ENCODE measurements around the gene ZBTB16.
"Not testable (repeated sequence)": the region's sequence is repeated elsewhere in the genome, so short reads cannot be mapped to it uniquely, and the experiment has no call there.

The ZBTB16 gene

DNA sequence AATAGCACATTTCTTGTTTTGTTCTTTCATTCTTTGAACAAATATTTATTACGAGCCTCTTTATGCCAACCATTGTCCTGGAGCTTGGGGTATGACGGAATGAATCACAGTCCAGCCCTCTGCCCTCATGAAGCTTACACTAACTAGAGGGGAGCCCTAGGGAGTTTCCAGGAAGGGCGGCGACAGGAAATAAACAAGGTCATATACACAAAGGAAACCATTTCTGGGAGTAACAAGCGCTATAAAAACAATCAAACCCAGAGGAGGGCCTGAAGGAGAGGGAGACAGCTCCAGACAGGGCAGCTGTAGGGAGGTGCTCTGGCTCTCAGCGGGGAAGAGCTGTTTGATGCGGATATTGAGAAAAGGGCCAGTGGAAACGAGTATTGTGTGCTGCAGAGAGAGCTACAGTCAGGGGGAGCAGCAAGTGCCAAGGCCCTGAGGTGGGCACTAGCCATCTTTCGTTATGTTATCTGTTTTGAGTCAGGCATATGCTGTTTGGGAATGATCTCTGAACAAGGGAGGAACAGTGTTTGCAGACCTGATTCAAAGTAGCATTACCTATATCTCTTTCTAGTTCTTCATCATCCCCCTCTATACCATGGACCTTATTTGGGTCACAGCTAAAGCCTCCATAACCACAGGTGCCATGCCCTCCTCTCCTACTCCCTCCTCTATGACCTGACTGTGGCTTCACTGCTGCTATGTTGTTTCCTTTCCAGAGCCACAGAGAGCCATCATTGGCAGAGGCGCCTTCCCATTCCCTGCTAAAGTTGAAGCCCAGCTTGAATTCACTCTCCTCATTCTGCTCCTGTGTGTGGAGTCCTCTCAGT, 15.3 kb upstream of the ZBTB16 start:
- no peak for DNase-seq (ENCODE audit: low spot score)

DNA sequence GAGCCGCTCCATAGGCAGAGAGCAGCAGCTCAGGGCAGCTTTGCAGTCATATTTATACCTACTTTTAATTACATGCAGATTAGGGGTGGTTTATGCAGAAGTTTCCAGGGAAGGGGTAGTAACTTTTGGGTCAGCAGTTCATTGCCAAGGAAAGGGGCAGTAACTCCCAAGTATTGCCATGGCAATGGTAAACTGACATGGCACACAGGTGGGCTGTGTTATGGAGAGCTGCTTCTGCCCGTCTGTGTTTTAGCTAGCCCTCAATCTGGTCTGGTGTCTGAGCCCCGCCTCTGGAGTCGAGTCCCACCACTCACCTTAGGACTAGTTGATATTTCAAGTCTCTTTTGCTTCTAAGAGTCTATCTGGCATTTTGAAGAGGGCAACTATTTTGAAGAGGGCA, 12.2 kb upstream of the ZBTB16 start:
- DNase-seq (ENCODE audit: low spot score) = no peak

DNA sequence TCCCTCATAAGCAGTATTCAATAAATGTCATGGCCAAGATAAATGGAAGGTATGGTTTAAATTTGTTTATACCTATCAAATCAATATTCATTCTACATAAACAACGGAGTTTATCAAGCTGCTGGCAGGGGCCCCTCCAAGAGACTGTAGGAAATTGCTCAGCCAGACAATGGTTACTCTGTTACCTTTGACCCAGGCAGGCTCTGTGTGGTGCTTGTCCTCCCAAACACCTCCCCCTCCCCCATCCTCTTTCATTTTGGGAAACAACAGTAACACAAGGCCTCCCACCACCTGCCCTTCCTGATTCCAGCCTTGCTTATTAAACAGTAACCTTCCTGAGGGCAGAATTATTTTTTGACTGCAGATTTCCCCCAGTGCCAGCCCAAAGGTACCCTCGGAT, 10.5 kb upstream of the ZBTB16 start:
- DNase-seq (ENCODE audit: low spot score) = no peak

DNA sequence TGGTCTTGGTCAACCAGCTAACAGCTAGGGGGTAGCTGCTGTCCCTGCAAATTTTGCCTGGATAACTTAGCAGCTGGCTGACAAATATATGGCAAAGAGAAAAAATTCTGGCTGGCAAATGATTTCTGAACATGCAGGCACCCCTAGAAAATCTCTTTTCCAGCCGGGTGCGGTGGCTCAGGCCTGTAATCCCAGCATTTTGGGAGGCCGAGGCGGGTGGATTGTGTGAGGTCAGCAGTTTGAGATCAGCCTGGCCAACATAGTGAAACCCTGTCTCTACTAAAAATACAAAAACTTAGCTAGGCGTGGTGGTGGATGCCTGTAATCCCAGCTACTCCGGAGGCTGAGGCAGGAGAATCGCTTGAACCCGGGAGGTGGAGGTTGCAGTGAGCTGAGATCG, 9.7 kb upstream of the ZBTB16 start:
- DNase-seq (ENCODE audit: low spot score) = not testable (repeated sequence)

DNA sequence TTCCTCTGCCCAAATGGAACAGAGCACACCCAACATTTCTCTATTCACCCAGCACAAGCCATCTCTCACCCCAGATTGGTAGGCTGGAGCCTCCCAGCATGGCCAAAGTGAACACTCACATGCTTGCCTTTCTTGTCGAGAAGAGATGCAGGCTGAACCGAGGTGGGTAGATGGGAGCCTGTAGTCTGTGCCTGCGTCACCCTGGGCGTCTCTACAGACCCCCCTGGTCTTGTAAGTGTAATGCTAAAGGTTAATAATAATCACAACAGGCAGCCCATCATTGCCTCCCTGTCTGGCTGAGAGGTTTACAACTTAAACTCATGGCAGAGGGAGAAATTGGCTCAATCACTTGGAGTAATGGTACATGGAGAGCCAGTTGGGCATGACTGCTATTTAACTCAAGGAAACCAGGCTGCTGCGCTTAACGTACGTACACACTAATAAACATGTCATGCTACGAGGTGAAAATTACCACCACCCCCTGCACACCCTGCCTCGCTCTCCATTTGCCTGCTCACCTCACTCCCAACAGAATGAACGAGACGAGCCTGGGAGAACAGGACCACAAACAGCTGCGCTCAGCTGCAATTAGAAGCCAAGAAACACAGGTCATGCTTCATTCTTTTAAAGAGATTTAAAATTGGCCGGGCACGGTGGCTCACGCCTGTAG, 9.1 kb upstream of the ZBTB16 start:
- no peak for DNase-seq (ENCODE audit: low spot score)

DNA sequence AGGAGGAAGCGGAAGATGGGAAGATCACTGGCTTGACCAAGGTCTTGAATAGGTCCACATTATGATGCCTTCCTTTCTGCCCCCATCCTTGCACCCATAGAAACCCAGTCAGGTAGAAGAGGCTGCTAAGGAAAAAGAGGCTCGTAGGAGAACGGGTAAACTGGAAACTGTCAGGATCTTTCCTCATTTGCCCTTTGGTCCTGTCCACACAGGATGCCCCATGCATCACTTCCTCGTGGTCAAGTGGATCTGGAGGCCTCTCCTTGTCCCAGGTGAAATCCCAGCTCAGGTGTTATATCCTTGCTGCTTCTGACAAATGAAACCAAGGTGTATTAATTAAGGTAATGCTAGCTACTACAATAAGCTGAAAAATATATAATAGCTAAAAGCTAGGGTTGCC, 8.0 kb upstream of the ZBTB16 start:
- DNase-seq (ENCODE audit: low spot score) = no peak

DNA sequence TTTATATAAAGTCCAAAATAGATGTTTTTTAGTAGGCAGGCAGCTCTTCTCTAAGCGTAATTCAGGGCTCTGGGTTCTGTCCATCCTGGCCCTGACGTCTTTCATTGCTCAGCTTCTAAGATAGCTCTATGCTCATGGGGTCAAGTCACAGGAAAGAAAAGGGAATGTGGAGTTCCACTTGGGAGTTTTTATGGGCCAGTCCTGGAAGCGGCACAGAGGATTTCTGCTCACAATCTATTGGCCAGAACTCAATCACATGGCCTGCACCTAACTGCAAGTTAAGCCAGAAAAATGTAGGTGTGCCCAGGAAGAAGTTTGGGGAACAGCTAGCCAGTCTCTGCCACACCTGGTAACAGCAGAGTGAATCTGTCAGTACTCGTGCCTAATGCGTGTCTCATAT, 7.4 kb upstream of the ZBTB16 start:
- no peak for DNase-seq (ENCODE audit: low spot score)

DNA sequence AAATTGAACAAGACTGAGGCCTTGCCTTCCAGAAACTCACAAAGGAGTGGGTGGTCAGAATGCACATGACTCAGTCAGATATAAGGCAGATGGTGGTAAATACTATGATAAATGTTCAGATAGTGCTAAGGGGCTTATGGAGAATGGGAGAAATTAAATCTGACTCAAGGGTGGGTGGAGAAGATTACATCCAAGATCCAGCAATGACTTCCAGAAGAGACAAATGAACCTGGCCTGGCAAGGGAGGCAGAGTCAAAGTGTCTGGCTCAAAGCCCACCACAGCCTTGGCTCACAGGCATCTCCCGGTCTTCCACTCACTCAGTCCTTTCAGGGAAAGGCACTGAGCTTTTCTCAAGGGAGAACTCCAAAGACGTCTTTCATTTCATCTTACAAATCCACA, 6.1 kb upstream of the ZBTB16 start:
- no peak for DNase-seq (ENCODE audit: low spot score)

DNA sequence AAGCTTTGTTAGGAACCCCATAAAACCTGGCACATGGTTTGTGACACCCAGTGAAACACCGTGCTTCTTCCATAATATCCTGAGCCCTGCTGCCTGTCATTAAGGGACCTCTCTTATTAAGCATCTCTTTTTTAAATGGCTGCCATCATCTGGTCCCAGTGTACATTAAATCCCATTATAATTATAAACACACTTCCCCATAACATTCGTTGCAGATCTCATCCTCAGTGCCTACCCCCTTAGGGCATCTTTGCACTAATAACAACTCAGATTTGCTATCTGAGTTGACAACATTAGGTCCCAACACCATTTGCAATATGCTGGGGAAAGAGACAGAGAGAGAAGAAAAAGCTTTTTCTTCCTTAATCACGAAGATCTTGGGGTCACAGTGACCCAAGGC, 4.7 kb upstream of the ZBTB16 start:
- DNase-seq (ENCODE audit: low spot score) = no peak

DNA sequence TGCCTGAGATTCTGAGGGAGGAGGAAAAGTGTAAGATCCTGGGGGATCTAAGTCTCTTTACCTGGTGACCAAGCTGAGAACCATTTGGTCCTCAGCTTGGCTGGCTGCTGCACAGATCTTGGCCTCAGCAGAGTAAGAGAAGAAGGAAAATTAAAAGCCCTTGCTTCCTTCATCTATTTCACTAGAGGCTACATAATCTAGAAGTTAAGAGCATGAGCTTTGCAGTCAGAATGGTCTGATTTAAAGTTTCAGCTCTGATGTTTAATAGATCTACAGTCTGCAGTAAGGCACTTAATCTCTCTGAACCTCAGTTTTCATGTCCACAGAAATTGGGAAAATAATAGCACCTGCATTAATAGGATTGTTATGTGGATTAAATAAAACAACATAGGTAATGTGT, 3.1 kb upstream of the ZBTB16 start:
- DNase-seq (ENCODE audit: low spot score) = no peak

DNA sequence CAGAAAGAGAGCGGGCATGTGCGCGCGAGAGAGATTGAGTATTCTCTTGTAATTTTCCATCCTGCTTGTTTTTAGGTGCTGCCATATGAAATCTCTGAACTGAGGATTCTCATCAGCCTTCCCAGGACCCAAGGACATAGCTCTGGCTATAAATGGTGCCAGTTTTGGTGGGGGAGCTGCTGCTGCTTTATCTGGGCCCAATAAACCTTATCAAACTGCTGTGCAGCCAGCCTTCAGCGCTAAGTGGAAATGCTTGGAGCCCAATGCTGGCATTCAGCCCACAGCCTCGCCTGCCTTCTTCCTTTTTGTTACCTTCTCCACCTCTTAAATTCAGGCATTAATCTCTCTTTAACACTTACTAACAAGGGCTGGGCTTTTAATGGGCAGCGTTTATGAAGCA, 2.4 kb upstream of the ZBTB16 start:
- no peak for DNase-seq (ENCODE audit: low spot score)

DNA sequence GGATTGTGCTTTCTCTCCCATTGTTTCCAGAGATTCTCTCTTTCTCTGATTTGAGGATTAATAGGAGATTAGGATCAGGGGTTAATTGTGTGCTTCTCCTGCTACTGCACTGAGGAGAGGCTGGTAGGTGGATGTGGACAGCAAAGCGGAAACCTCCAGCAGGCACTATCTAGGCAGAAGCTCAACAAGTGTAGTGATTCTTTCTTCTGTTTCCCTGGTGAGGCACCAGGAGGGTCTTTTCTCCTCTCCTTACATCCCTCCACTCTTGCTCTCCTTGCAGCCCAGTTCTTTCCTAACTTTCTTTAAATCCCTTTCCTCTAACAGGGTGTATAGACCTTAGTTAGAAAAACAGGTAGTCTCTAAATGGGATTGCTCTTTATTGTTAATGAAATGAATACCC, 1.9 kb upstream of the ZBTB16 start:
- DNase-seq (ENCODE audit: low spot score) = no peak

DNA sequence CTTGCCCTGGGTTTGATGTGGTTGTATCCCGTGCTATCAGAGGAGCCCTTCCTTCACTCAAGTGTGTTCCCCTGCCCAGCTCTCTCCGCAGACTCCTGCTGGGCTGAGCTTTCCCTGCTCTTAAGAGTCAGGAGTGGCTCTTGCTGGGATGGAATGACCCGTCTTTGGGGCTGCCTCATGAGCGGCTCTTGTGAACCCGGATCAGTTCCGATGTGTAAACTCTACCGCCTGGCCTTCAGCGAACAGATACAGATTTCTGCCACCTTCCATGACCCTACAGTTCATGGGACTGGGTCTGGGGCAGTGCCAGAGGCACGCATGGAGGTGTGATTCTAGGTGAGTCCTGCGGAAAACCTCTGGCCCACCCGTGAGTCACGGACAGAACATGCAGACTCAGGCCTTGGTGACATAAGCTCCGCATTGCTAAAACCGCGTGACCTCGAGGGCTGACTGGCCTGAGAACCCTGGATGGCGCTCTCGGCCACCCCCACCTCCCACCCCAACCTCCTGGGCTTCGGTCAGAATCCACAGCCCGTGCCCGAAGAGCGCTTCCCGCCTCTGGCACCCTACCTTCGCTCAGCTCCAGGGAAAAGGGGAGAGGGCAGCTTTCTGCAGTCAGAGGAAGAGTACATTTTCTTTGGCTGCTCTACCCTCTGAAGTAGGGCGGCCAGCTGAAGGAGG, 1.3 kb upstream of the ZBTB16 start:
- DNase-seq (ENCODE audit: low spot score) = no peak

DNA sequence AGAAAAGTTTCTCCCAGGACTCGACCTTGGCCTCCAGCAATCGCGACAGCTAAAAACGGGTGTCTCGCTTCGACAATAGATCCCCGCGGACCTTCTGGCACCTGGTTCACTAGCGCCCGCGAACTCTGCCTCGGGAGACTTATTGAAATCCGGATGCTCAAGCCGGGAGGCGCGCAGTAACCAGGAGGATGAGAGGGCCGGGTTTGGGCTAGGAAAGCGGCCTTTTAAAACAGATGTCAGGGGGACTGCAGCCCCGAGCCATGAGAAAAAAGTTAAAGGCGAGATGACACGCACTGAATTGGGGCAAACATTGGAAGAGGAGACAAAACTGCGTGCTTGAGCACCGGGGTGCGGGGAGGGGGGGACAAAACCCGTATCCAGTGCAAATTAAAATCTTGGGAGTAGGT, 637 bp upstream of the ZBTB16 start:
- no peak for DNase-seq (ENCODE audit: low spot score)

DNA sequence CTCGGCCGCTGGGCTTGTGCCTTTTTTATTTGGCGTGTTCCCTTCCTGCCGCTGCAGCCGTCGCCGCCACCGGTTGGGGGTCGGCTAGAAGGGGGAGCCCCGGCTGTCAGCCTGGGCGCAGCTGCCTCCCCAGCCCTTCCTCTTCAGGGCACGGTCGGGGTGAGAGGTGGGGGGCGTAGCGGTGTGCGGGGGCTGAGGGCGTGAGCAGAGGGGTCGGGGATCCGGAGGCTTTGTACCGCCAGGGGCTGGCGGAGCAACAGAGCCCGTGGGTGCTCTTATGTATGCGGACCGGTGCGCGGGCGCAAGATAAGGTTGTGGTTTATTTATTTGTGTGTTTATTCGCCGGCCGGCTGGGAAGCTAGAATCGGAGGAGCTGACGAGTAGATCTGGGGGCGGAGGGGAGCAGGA, 477 bp downstream of the ZBTB16 start:
- DNase-seq (ENCODE audit: low spot score) = no peak

DNA sequence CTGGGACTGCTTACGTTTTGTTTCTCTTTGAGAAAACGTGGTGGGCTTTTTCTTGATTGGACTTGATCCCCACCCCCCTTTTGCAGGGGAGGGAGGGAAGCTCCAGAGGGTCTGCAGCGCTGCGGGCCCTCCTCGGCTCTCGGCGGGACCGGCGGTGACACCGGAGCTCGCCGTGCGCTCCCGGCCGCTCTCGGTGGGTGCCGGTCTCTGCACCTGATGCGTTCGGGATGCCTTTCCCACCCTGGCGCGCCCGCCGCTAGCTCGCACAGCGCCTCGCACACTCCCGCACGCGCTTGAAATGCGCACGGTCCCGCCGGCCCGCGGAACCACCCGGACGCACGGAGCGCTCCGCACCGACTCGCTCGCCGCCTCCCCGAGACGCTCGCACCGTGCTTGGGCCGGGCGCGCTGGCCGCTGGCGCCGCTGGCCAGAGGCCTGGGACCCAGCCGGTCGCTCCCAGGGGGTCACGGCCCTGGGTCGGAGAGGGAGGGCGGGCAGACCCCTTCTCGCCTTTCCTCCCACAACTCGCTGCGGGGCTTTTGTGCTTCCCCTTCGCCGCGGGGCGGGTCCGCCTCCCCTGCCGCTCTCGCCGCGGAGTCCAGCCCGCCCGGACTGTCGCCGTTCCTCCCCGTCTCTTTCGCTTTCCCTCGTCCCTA, 1.0 kb downstream of the ZBTB16 start:
- no peak for DNase-seq (ENCODE audit: low spot score)

DNA sequence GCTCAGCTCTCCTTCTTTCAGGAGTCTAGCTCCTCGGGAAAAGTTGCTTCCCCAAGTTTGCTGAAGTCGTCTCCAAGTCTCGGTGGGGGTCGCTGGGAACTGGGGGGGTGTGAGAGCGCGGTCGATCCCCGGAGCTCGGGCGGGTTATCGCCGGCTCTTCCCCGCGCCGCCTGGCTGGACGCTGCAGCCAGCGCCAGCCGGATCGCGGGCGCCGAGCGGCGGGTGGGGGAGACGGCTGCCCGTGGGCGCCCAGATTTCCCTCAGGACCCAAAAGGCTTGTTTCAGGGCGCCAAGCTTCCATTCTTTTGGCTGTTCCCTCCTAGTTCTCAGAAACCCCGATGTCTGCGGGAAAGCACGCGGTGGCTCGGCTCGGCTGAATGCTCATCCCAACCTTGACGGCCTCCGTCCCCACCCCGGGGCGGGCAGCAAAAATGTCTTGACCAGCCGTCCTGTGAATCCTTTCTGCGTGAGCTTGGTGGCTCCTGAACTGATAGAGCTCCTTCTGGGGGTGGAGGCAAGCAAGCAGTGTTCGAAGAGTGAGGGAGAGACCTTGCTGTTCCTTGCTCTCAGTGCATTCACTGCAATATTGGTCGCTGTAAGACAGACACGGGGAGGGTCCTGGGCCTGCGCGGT, 1.7 kb downstream of the ZBTB16 start:
- no peak for DNase-seq (ENCODE audit: low spot score)

DNA sequence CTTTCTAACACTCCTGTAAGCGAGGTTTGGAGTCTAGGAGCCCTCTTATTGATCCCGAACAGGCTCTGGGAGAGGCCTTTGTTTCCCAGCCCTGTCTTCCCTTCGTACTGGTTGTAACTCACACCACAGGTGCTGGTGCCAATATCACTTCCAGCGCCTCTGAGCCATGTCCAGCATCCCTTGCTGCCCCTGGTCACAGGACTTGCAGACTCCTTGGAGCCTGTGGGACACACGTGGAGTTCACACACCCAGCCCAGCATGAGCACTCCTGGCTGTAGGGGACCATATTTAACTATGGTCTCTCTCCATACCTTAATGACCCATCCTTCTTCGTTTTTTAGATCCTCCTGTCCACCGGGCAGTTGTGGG, 2.2 kb downstream of the ZBTB16 start:
- no peak for DNase-seq (ENCODE audit: low spot score)

DNA sequence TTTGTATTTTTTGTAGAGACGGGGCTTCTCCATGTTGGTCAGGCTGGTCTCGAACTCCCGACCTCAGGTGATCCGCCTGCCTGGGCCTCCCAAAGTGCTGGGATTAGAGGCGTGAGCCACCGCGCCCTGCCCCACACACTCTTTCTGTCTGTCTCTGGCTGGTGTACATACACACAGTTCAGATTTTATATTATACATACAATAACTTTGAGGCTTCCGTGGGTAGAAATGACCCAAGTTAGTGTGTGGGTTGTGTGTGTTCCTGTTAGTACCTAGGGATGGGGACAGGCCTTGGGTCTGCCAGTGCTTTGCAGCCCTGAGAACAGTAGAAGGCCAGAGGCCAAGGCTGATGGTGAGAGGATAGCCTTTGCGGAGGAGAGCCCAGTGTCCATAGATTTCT, 2.8 kb downstream of the ZBTB16 start:
- no peak for DNase-seq (ENCODE audit: low spot score)

DNA sequence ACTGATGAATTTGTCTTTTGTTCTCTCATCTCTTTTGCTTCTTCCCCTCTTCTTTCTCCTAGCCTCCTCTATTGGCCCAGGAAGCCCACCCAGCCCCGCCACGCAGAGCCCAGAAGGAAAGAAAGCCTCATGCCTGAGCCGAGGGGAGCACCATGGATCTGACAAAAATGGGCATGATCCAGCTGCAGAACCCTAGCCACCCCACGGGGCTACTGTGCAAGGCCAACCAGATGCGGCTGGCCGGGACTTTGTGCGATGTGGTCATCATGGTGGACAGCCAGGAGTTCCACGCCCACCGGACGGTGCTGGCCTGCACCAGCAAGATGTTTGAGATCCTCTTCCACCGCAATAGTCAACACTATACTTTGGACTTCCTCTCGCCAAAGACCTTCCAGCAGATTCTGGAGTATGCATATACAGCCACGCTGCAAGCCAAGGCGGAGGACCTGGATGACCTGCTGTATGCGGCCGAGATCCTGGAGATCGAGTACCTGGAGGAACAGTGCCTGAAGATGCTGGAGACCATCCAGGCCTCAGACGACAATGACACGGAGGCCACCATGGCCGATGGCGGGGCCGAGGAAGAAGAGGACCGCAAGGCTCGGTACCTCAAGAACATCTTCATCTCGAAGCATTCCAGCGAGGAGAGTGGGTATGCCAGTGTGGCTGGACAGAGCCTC, 3.8 kb downstream of the ZBTB16 start:
- no peak for DNase-seq (ENCODE audit: low spot score)

DNA sequence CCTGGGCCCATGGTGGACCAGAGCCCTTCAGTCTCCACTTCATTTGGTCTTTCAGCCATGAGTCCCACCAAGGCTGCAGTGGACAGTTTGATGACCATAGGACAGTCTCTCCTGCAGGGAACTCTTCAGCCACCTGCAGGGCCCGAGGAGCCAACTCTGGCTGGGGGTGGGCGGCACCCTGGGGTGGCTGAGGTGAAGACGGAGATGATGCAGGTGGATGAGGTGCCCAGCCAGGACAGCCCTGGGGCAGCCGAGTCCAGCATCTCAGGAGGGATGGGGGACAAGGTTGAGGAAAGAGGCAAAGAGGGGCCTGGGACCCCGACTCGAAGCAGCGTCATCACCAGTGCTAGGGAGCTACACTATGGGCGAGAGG, 4.3 kb downstream of the ZBTB16 start:
- no peak for DNase-seq (ENCODE audit: low spot score)

DNA sequence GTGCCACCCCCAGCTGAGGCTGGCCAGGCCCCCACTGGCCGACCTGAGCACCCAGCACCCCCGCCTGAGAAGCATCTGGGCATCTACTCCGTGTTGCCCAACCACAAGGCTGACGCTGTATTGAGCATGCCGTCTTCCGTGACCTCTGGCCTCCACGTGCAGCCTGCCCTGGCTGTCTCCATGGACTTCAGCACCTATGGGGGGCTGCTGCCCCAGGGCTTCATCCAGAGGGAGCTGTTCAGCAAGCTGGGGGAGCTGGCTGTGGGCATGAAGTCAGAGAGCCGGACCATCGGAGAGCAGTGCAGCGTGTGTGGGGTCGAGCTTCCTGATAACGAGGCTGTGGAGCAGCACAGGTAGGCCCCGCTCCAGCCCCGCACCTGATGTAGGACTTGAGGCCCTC, 4.7 kb downstream of the ZBTB16 start:
- no peak for DNase-seq (ENCODE audit: low spot score)

All from RKO (cell line).